H1 (cell line): ENCODE measurements around the gene CCDC40. TPM values are rescaled to one million over a fixed set of nuclear protein-coding genes. Genes with fewer than 3 reads are reported as not detected.

Source experiments
- BACH1 ChIP-seq: IDR thresholded peaks from 2 replicates; pipeline ENCODE4 v1.6.1; 2012; ENCODE audit warnings: low read length, improper control_type of control experiment
- CBX5 ChIP-seq: fragments of 300-800, 300-1000 bp; sonication (generic); IDR thresholded peaks from 2 replicates; pipeline ENCODE4 v1.7.1; 2016; ENCODE audit warnings: antibody characterized with exemption, low read length, low read depth
- CBX8 ChIP-seq: fragments of 300-800, 300-1000 bp; sonication (generic); IDR thresholded peaks from 2 replicates; pipeline ENCODE4 v1.7.1; 2016; ENCODE audit warnings: low read depth, low read length, borderline replicate concordance
- CHD2 ChIP-seq: IDR thresholded peaks from 2 replicates; pipeline ENCODE4 v1.6.1; 2012; ENCODE audit warnings: low read length, improper control_type of control experiment
- EP300 ChIP-seq, 2 experiments: IDR thresholded peaks; 1 replicate in 1 of 2; 2 replicates in 1 of 2; pipeline ENCODE4 v1.6.1; 2011 to 2012; ENCODE audit warnings: low read depth in 2 of 2, low read length in 2 of 2, mild to moderate bottlenecking in 2 of 2, borderline replicate concordance in 1 of 2, inconsistent platforms in 1 of 2, moderate library complexity in 1 of 2
- FOSL1 ChIP-seq: IDR thresholded peaks from 2 replicates; pipeline ENCODE4 v1.6.1; 2011; ENCODE audit warnings: mild to moderate bottlenecking, low read depth, low read length, moderate library complexity; ENCODE audit not compliant: insufficient read depth
- GTF2F1 ChIP-seq: IDR thresholded peaks from 2 replicates; pipeline ENCODE4 v1.6.1; 2012; ENCODE audit warnings: low read depth, low read length, improper control_type of control experiment, borderline replicate concordance
- JUN ChIP-seq: IDR thresholded peaks from 2 replicates; pipeline ENCODE4 v1.6.1; 2011; ENCODE audit warnings: low read depth, mild to moderate bottlenecking, improper control_type of control experiment, low read length
- JUND ChIP-seq: IDR thresholded peaks from 2 replicates; pipeline ENCODE4 v1.6.1; 2011; ENCODE audit warnings: mild to moderate bottlenecking, improper control_type of control experiment, low read length
- MAFK ChIP-seq: IDR thresholded peaks from 2 replicates; pipeline ENCODE4 v1.6.1; 2012; ENCODE audit warnings: low read depth, mild to moderate bottlenecking, improper control_type of control experiment, low read length
- NRF1 ChIP-seq: IDR thresholded peaks from 2 replicates; pipeline ENCODE4 v1.6.1; 2011; ENCODE audit warnings: mild to moderate bottlenecking, low read depth, low read length, improper control_type of control experiment
- POU5F1 ChIP-seq: IDR thresholded peaks from 2 replicates; pipeline ENCODE4 v1.6.1; 2011; ENCODE audit warnings: low read depth, mild to moderate bottlenecking, low read length, moderate library complexity
- RAD21 ChIP-seq, 2 experiments: IDR thresholded peaks in 1 of 2; conservative IDR thresholded peaks in 1 of 2; 2 replicates each; pipeline ENCODE4 v1.6.1; 2011; ENCODE audit warnings: low read depth in 2 of 2, low read length in 2 of 2, improper control_type of control experiment in 1 of 2, inconsistent platforms in 1 of 2, mild to moderate bottlenecking in 1 of 2, moderate library complexity in 1 of 2
- SRF ChIP-seq: IDR thresholded peaks from 2 replicates; pipeline ENCODE4 v1.6.1; 2011; ENCODE audit warnings: mild to moderate bottlenecking, low read depth, low read length, moderate library complexity
- SUZ12 ChIP-seq: fragments of 200-600 bp; sonication (generic); IDR thresholded peaks from 2 replicates; pipeline ENCODE4 v1.6.1; 2012; ENCODE audit warnings: mild to moderate bottlenecking, inconsistent platforms, low read length, moderate library complexity, mixed read lengths
- ZNF274 ChIP-seq: IDR thresholded peaks from 2 replicates; pipeline ENCODE4 v1.7.0; 2012; ENCODE audit warnings: low read length, borderline replicate concordance; ENCODE audit errors: extremely low read depth
- polyA plus RNA-seq, 7 experiments: library from polyadenylated mRNA; depleted of rRNA in 3 of 7; stranded (reverse) in 5 of 7; unstranded in 2 of 7; fragments of >200 nt in 5 of 7; fragments of 200-250 nt in 2 of 7; gene quantifications; 1 replicate in 5 of 7; 2 replicates in 1 of 7; 4 replicates in 1 of 7; pipeline versions ENCODE4 v1.2.1 to v1.2.3, GENCODE V29; 2011 to 2013; ENCODE audit warnings: missing spikeins in 2 of 7, mixed read lengths in 2 of 7
- total RNA-seq: library from RNA; stranded (reverse); fragmentation: NEBNext Ultra II Directional; extraction: Animal tissue kit (Norgen Biotek cat#: 25700); gene quantifications from 2 replicates; pipeline ENCODE4 v1.2.1, GENCODE V29; 2021
- TF ChIP-seq, protein P1 (sequence below): IDR thresholded peaks from 2 replicates; pipeline ENCODE4 v1.6.1; 2012; ENCODE audit warnings: inconsistent platforms

CCDC40 gene
- total and polyA plus RNA-seq, 2 of the 8 experiments (the other 6 are each of a cell fraction or from before 2014, with no cell fraction given): 4.1 to 11.5 TPM

DNA sequence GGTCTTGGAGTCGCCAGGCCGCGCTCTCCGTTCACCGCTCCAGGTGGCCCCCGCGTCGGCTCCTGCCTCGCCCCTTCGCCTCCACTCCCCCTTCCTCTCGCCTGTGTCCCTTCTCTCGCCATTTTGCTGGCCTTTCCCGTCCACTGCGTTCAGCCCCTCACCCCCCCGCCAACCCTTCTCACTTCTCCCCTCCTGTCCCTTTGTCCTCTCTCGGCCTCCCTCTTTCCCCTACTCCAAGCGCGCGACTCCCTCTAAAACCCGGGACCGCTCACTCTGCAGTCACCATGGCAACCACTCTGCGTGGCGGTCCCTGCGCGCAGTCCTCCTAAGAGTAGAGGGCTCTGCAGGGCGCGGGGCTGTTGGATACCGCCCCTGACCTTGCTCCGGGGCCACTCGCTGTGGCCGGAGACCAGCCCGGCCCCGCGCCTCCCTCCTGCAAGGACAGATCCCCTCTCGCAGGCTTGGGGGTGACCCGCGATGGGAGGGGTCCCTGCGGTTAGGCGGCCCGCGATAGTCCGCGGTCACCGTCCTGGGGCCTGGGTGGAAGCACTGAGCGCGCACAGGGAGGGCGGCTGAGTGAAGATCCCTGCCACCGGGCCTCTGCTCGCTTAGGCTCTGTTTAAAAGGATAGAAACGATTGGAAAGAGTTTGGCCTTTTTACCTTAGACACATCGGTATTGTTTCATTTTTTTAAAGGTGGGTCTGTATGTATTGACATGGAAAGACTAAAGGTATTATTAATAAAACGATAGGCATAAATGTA is 454 bp downstream of the CCDC40 start (continued):
- TF ChIP-seq SRF (no peak), NRF1 (no peak), POU5F1 (no peak), MAFK (no peak), RAD21 (IDR thresholded peaks at IDR 0.05 in 1 of 2, conservative IDR thresholded peaks at IDR 0.05 in 1 of 2; ENCODE audit: low read depth in 2 of 2, low read length in 2 of 2) (no peak), ZNF274 (no peak), SUZ12 (no peak), CBX8 (no peak), FOSL1 (no peak), BACH1 (no peak), JUND (no peak), CHD2 (no peak), JUN (no peak), CBX5 (no peak), GTF2F1 (no peak), EP300 (IDR thresholded peaks at IDR 0.05; ENCODE audit: borderline replicate concordance in 1 of 2, low read depth in 2 of 2, low read length in 2 of 2) (no peak)
- TF ChIP-seq, protein P1, sequence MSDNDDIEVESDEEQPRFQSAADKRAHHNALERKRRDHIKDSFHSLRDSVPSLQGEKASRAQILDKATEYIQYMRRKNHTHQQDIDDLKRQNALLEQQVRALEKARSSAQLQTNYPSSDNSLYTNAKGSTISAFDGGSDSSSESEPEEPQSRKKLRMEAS: peak; percentile 5
- TF ChIP-seq, all 59 proteins: peak for 9
